ENCODE data around the gene MRPL17. TPM values are rescaled to one million over a fixed set of nuclear protein-coding genes. Genes with fewer than 3 reads are reported as not detected.

MRPL17 gene
- total and polyA plus RNA-seq, 3 donors from 2014 or later = 21.0 to 49.5 (median 22.7) TPM

GRCh38 chr11:6636480-6636879 is 46.7 kb downstream of the MRPL17 start:
- H3K4me1 ChIP-seq = peaks cover 7% of the 10 kb centered on the region
- H3K9me3 ChIP-seq = no peaks in the 10 kb centered on the region
- no peak overlapping the region for H3K27ac ChIP-seq
- no peak for DNase-seq
- H3K27me3 ChIP-seq = no peaks in the 10 kb centered on the region
- no peaks in the 10 kb centered on the region for H3K36me3 ChIP-seq (ENCODE audit: low read depth, missing control alignments)
- WGBS, 2 donors = 82 to 89% methylated on average over 3 of the region's 3 CpGs
- no peak overlapping the region for H3K4me3 ChIP-seq
- intact Hi-C loops (cut with DNase I; ENCODE audit: low total_unique reads) = no loop called here
- TF ChIP-seq POLR2A (IDR thresholded peaks at IDR 0.05) (no peak), CTCF (IDR thresholded peaks at IDR 0.05) (no peak)

- WGBS, 2 donors = 56 to 63% methylated on average over 10 of the region's 10 CpGs
- TF ChIP-seq CTCF (IDR thresholded peaks at IDR 0.05) (no peak), POLR2A (IDR thresholded peaks at IDR 0.05) (no peak)
- no peaks in the 10 kb centered on the region for H3K36me3 ChIP-seq (ENCODE audit: low read depth, missing control alignments)
- no peaks in the 10 kb centered on the region for H3K27me3 ChIP-seq
- H3K4me3 ChIP-seq = no peak overlapping the region
- intact Hi-C loops (cut with DNase I; ENCODE audit: low total_unique reads) = no loop called here
- H3K4me1 ChIP-seq = peaks cover 7% of the 10 kb centered on the region
- no peak for DNase-seq
- no peaks in the 10 kb centered on the region for H3K9me3 ChIP-seq
- peak overlapping the region in 1 of 2 donors; percentile 1 for H3K27ac ChIP-seq
Observed at GRCh38 chr11:6635082-6635932, 47.8 kb downstream of the MRPL17 start.

GRCh38 chr11:6634534-6634933 is 48.6 kb downstream of the MRPL17 start:
- no peak overlapping the region for H3K27ac ChIP-seq
- intact Hi-C loops (cut with DNase I; ENCODE audit: low total_unique reads) = no loop called here
- H3K36me3 ChIP-seq (ENCODE audit: low read depth, missing control alignments) = no peaks in the 10 kb centered on the region
- TF ChIP-seq POLR2A (IDR thresholded peaks at IDR 0.05) (no peak), CTCF (IDR thresholded peaks at IDR 0.05) (no peak)
- no peak for DNase-seq
- no peaks in the 10 kb centered on the region for H3K27me3 ChIP-seq
- no peaks in the 10 kb centered on the region for H3K9me3 ChIP-seq
- WGBS, 2 donors = 58 to 65% methylated on average over 1 of the region's 1 CpG
- H3K4me3 ChIP-seq = no peak overlapping the region
- H3K4me1 ChIP-seq = peaks cover 7% of the 10 kb centered on the region

DNA sequence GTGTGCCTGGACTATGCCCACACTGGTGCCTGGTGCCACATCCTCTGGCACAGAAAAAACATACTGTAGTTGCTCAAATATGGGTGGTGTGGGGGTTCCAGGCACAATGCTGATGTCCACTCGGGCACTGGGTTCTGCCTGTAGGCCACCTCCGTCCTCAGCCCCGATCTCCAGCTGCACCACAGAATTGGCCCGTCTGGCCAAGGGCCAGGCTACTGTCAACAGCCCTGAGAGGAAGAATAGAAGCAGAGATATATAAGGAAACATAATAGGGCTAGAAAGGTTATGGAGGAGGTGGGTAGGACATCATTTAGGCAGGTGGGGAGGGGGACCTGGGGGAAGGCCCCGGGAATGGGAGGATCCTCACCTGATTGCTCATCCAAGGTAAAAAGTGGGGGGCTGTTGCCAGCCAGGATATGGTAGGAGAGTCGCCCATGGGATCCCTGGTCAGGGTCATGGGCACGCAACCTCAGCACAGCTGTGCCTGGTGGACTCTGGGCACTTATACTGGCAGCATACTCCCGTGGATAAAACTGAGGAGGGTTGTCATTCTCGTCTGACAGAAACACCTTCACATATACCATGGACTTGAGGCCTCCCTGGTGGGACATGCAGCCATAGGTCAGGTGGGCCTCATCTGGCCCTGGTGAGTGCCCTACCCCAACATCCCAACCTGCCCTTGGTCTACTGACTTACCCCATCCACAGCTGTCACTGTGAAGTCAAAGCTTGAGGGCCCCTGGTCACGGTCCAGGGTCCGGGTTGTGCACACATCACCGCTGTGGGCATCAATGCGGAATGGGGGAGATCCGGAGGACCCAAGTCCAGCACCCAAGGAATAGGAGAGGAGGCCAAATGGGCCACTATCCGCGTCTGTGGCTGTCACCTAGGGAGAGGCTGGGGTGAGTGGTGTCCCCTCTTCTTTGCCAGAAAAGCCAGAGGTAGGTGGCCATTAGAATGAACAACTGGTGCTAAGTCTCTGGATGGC is 49.4 kb downstream of the MRPL17 start:
- 93 to 94% methylated on average over 12 to 16 of the region's 16 CpGs for WGBS, 2 donors
- no peak for DNase-seq
- intact Hi-C loops (cut with DNase I; ENCODE audit: low total_unique reads) = no loop called here
- H3K36me3 ChIP-seq (ENCODE audit: low read depth, missing control alignments) = no peaks in the 10 kb centered on the region
- no peaks in the 10 kb centered on the region for H3K27me3 ChIP-seq
- H3K4me3 ChIP-seq = no peak overlapping the region
- H3K9me3 ChIP-seq = no peaks in the 10 kb centered on the region
- no peak for TF ChIP-seq CTCF (IDR thresholded peaks at IDR 0.05)
- no peak for TF ChIP-seq POLR2A (IDR thresholded peaks at IDR 0.05)
- peaks cover 7% of the 10 kb centered on the region for H3K4me1 ChIP-seq
- no peak overlapping the region for H3K27ac ChIP-seq

All from testis (tissue), 3 donors.